Testis (tissue), 2 donors: ENCODE results near the gene BAD.

Source experiments
- CTCF ChIP-seq, 3 experiments: fragments of 450-650 bp in 2 of 3; fragments of 200-600 bp in 1 of 3; sonication (generic) in 1 of 3; IDR thresholded peaks; one replicate each; pipeline ENCODE4 v1.5.1; 2016 to 2019; ENCODE audit warnings: antibody characterized with exemption in 3 of 3, mild to moderate bottlenecking in 2 of 3, moderate library complexity in 1 of 3
- POLR2A ChIP-seq: fragments of 450-650 bp; IDR thresholded peaks from one replicate; pipeline ENCODE4 v1.6.1; 2017; ENCODE audit warnings: antibody characterized with exemption, mild to moderate bottlenecking, moderate library complexity

GRCh38 chr11:64256300-64256699, 28.2 kb downstream of the BAD start:
- TF ChIP-seq CTCF (IDR thresholded peaks at IDR 0.05) (no peak), POLR2A (no peak)
